NCI-H2081 treated with DMSO at 0.1 percent for 48 hours (cell line): ENCODE measurements around the gene KCNQ1OT1.

Experiments used
- DNase-seq: peaks from one replicate; lab custom pipeline; 2025; lab: John Stamatoyannopoulos, UW

Gene KCNQ1OT1

DNA sequence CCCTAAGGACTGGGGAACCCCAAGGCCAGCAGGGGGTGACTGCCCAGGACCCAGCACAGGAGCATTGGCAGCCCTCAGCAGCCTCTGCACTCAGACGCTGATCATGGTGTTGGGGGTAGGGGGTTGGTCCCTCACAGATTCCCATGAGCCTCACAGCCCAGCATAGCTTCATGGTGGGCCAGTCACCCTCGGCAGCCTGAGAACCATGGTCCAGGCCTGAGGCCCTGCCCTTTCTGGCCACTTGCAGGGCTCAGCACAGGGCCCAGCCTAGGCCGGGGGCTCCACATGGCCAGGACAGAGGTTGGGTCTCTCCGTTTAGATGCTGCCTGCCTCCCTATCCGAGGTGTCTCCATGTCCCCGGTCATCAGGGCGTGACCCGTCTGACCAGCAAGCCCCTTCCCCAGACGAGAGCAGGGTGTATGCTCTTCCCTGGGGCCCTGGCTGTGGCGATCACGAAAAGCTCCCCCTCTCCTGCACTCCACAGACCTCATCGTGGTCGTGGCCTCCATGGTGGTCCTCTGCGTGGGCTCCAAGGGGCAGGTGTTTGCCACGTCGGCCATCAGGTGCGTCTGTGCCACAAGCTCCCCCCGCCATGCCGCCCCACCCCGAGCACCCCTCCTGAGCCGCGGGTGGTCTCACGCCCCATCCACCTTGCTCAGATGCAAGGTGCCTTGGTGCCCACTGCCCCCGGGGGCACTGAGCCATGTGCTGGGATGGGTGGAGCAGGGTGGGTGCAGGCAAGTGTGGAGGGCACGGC, 128.8 kb downstream of the KCNQ1OT1 start:
- DNase-seq, result no peak

- no peak for DNase-seq
Measured at GRCh38 chr11:2570211-2570811, 129.5 kb downstream of the KCNQ1OT1 start.

GRCh38 chr11:2569731-2570210, 130.0 kb downstream of the KCNQ1OT1 start:
- DNase-seq, result no peak

- DNase-seq, result no peak
Measured at GRCh38 chr11:2569321-2569721, 130.5 kb downstream of the KCNQ1OT1 start.

- DNase-seq, result no peak
Measured at GRCh38 chr11:2567026-2567671, 132.6 kb downstream of the KCNQ1OT1 start.

DNA sequence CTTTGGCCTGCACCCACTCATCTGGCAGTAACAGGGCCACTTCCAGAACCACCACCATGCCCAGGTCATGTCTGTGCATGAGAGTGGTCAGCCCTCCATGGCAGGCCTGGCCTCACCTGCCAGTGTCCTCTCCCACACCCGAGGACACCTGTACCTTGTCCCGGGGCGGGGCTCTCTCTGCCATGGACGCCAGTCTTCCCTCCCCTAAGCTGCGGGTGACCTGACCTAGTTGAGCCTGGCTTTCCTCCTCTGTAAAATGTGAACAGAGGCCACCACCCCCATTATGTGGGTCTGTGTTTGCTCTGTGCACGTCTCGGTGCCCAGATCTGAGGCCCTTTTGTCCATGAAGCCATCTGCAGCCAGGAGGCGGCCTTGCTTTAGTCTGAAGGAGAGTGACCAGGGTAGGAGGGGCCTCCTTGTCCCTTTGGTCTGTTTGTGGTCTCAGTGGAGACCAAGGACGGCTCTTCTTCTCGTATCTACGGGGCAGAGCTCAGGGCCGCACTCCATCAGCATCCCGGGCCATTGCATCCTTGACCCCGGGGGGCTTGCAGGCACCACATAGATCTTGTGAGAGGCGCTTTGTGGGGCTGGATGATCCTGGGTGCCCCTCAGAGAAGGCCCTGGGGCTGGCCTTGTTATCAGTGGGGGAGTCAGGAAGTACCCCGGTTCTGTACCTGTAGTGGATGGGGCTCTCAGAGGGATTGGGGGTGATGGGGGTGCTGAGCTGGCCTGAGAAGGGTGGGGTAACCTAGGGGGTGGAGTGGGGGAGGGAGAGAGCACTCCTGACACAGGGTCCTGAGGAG, 133.4 kb downstream of the KCNQ1OT1 start:
- DNase-seq, result no peak

GRCh38 chr11:2565447-2566222, 134.2 kb downstream of the KCNQ1OT1 start:
- no peak for DNase-seq

DNA sequence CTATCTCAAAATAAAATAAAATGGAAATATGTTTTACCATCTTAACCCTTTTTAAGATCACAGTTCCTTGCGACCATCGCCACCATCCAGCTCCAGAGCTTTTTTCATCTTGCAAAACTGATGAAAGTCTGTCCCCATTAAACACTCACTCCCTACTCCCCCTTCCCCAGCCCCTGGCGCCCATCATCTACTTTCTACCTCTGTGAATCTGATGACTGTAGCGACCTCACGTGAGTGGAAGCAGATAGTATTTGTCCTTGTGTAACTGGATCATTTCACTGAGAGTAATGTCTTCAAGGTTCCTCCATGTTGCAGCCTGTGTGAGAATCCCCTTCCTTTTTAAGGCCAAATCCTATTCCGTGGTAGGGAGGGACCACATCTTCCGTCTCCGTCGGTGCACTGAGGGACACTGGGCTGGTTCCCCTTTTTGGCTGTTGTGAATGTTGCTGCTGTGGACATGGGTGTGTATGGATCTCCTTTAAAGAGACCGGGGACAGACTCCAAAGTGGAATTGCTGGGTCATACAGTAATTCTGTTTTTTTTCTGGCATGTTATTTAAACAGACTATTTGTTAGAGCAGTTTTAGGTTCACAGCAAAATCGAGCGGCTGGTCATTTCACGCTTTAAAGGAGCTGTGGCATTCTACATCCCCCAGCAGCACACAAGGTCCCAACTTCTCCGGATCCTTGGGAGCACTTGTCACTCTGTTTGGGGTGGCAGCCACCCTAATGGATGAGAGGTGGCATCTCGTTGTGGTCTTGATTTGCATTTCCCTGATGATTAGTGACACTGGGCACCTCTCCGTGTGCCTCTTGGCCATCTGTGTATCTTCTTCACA, 135.0 kb downstream of the KCNQ1OT1 start:
- no peak for DNase-seq

GRCh38 chr11:2564008-2564530, 135.7 kb downstream of the KCNQ1OT1 start:
- no peak for DNase-seq

DNA sequence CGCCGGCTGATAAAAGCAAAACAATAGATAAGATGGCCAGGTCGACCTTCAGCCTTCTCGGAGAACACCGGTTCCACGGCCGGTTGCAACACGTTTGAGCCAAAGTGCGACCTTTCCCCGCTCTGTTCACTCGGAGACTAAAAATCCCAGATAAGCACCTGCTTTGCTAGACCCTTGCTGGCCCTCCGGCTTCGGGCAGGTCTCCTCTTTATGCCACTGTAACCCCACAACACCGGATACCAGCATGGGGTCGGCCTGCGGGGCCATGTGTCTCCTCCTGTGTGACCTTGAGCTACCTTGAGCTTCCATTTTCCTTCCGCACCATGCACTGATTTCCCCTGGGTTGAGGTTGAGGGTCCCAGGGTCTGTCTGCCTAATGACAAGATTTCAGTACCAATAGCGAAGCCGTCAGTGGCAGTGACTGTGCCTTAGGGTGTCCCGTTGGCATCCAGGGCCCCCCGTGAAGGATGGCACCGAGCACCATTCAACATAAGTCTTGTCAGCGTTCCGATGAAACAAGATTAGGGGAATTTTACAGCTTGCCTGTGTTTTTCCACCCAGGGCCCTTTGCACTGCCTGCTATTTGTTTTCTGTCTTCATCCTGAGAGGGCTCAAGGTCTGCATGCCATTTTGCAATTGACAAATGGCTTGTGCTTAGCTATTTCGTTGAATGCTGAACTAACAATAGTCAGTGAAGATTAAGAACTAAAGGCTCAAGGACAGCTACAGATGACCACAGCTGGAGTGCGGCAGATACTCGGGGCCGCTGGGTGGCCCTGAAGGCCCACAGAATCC, 136.4 kb downstream of the KCNQ1OT1 start:
- no peak for DNase-seq

- no peak for DNase-seq
Measured at GRCh38 chr11:2562890-2563212, 136.9 kb downstream of the KCNQ1OT1 start.

DNA sequence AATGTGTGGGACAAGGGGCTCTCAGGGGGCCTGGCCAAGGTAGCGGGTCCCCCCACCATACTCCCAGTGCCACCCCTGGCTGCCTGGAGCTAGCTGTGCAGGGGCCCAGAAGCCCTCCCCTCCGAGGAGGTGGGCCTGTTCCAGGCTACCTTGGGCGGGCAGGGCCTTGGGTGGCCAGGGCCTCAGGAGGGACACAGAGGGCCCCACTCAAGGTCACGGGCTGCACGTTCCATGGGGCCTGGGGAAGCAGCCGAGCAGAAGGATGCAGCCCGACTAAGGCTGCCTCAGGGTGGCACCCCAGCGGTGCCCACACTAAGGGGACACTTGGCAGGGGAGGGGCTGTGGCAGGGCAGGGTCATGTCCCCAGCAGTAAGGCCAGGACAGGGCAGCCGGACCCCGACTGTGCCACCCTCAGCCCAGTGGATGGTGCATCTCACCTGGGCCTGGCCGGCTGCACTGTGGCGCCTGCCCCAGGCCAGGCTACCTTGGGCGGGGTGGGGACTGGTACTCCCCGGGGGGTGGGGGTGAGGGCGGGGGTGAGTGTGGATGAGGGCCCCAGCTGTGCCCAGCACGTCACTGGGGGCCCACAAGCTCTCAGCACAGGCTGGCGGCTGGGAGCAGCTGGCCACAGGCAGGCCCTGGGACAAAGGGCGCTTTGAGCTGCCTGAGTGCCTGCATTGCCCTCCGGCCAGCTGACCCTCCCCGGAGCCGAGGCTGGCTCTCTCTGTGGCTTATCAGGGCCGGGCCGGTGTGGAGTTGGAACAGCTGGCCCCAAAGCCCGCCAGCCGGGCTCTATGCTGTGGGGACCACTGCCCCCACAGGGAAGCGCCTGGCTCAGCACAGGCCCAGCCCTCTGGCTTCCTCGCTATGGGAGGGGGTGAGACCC, 137.9 kb downstream of the KCNQ1OT1 start:
- no peak for DNase-seq

DNA sequence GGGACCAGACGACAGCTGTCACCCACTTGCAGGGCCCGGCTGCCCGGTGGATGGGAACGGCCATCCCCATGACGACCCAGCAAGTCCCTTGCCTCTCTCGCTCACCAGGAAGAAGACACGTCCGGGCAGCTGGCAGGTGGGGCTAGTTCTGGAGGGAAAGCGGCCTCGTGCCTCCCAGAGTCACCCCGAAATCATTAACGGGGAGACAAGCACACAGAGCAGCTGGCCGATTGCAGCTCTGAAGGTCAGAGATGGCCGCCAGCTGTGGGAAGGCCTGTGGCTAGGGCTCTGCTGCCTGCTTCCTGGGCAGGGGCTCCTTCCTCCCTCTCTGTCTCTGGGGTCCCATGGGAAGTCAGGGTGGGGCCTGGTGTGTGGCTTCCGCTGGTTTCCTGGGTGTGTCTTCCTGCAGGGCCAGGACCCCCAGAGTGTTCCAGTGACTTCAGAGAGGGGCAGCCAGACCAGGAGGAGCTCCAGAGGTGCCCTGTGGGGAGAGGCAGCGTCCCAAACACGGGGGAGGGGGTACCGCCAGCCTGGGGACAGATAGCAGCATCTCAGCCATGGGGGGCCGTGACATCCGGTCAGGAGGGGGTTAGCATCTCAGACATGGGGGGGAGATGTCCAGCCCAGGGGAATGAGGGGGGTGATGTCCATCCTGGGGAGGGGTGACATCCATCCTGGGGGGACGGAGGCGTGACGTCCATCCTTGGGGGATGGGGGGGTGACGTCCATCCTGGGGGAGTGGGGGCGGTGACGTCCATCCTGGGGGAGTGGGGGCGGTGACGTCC, 140.1 kb downstream of the KCNQ1OT1 start:
- DNase-seq, result no peak

DNA sequence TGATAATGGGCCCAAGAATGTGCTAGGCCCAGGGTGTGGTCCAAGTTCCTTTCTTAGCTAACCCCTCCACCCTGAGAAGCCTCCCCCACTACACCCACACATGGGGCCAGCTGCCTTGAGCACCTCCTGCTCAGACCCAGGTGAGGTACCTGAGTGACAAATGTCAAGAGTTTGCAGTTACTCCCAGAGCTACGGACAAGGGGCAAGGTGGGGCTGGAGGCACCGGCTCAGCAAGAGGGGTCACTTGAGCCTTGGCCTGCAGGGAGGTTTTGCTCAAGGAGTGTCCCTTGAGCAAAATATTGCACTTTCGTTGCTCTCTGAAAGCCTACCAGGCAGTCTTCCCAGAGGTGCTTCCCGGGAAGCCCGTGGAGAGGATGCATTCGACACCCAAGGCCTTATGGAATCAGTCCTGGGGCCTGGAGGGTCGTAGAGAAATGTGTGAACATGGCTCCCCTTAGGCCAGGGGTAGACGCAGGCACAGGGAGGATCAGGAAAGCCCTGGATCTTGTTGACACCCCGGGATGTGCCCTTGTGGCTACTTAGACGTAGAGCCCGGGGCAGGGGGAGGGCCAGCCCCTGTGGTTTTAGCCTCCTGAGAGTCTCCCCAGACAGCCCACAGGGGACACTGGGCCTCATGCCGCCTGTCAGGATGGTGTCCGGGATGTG, 140.8 kb downstream of the KCNQ1OT1 start:
- DNase-seq, result no peak

DNA sequence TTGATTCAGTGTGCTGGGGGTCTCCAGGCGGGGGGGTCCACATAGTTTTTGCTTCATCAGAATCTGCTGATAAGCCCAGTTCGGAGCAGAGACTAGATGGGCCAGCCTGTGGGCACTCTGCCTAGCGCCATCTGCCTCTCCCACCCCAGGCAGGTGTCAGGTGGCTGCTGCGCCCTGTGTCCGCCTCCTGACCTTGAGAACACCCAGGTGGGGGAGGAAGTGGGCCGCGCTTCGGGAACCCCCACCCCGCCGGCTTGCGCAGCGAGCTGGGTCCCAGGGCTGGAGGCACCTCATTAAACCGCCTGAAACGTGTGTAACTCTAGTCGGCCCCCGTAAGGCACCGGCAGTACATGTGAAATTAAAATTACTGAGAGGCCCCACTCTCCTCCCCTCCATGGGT, 141.4 kb downstream of the KCNQ1OT1 start:
- no peak for DNase-seq
